A673 (cell line): ENCODE data around the gene COG8.

ENCODE experiments used
- EZH2 ChIP-seq: fragments of 200-600 bp; sonication (generic); IDR thresholded peaks from 2 replicates; pipeline ENCODE4 v1.6.1; 2017; ENCODE audit warnings: borderline replicate concordance, low read depth, mild to moderate bottlenecking, mixed read lengths, antibody characterized with exemption, low read length; ENCODE audit not compliant: poor library complexity, severe bottlenecking
- TF ChIP-seq, protein P1 (sequence below): fragments of 300-800, 200-600 bp; sonication (generic); conservative IDR thresholded peaks from 2 replicates; pipeline ENCODE4 v1.5.1; 2017; ENCODE audit warnings: low read depth, mild to moderate bottlenecking, antibody characterized with exemption, low read length, moderate library complexity, mixed read lengths

DNA sequence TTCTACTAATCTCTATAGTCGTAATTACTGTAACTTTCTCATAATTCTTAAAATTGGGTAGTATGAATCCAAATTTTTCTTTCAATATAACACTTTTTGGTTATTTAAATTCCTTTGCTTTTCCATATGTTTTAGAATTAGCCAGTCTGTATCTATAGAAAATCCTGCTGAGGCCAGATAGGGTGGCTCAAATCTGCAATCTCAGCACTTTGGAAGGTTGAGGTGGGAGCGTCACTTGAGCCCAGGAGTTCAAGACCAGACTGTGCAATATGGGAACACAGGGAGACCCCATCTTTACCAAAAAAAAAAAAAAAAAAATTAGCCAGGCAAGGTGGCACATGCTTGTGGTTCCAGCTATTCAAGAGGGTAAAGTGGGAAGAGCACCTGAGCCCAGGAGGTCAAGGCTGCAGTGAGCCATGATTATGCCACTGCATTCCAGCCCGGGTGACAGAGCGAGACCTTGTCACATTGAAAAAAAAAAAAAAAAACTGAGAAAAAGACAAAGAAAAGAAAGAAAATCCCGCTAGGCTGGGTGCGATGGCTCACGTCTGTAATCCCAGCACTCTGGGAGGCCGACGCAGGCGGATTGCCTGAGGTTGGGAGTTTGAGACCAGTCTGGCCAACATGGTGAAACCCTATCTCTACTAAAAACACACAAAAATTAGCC, 37.2 kb upstream of the COG8 start:
- TF ChIP-seq, protein P1, sequence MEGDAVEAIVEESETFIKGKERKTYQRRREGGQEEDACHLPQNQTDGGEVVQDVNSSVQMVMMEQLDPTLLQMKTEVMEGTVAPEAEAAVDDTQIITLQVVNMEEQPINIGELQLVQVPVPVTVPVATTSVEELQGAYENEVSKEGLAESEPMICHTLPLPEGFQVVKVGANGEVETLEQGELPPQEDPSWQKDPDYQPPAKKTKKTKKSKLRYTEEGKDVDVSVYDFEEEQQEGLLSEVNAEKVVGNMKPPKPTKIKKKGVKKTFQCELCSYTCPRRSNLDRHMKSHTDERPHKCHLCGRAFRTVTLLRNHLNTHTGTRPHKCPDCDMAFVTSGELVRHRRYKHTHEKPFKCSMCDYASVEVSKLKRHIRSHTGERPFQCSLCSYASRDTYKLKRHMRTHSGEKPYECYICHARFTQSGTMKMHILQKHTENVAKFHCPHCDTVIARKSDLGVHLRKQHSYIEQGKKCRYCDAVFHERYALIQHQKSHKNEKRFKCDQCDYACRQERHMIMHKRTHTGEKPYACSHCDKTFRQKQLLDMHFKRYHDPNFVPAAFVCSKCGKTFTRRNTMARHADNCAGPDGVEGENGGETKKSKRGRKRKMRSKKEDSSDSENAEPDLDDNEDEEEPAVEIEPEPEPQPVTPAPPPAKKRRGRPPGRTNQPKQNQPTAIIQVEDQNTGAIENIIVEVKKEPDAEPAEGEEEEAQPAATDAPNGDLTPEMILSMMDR = no peak
- no peak for TF ChIP-seq EZH2
